LoVo (cell line): ENCODE results near the gene DUSP5.
A peak's percentile ranks its signal among the peaks of the same experiment; 100 is the strongest.
"Not testable (repeated sequence)": the region's sequence is repeated elsewhere in the genome, so short reads cannot be mapped to it uniquely, and the experiment has no call there.

ENCODE experiments used
- DNase-seq: peaks from one replicate; pipeline ENCODE4 v3.0.0-alpha.2; 2016; ENCODE audit warnings: low spot score

DUSP5 gene

GRCh38 chr10:110522365-110522988 is 24.8 kb downstream of the DUSP5 start:
- DNase-seq = peak; percentile 71

DNA sequence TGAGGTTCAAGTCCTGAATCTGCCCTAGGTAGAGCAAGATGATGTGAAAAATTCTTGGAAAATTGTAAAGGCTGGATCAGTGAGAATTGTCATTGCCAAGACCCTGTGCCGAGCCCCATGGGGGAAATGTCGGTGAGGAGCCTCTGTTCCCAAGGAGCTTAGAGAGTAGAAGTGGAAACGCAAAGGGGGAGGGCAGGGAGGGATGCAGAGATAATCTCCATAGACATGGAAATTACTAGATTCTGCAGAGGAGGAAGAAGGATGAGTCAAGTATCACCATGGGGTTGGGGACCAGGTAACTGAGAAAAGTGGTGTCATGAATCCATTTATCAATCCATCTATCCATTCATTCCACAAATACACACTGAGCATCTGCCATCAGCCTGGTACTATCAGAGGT is 26.0 kb downstream of the DUSP5 start:
- DNase-seq = no peak

GRCh38 chr10:110524179-110524858 is 26.6 kb downstream of the DUSP5 start:
- no peak for DNase-seq

GRCh38 chr10:110524859-110525232 is 27.1 kb downstream of the DUSP5 start:
- no peak for DNase-seq

DNA sequence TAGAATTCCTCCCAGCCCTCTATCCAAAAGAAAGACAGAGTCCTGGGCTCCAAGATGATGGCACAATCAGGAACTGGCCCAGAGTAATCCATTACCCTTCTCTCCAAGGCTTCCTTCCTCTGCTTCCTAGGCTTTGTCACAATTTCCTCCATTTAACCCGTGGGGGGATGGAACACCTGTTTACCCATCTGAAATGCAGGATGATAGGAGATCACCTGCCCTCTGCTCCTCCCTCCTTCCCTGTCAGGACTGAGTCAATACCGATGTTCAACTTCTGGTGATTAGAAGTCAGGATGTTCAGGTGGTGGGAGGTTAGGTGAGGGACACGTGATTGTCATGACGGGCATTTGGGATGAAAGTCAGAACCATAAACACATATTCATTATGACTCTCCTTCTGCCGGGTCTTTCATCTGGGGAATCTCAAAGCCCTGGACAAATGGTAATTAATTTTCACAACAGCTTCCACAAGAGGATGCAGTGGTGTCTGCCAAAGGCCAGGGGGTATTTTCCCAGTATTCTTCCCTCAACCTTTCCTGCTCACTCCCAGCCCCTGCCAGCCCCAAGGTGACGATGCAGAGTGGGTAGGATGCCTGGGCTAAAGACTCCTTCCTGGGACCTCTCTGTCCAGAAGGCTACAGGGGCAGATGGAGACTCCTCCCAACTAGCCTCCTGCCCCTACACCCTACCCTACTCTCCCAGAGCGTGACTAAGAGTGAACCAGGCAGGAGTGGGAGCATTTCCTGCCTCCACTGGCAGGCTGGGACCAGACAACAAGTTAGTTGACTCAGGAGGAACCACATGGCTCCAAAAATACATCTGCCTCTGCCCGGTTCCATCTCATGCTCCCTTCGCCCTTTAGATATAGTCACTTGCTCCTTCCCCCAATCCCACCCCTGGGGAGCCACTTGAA is 27.9 kb downstream of the DUSP5 start:
- DNase-seq = no peak

GRCh38 chr10:110527731-110528171 is 30.0 kb downstream of the DUSP5 start:
- DNase-seq = no peak

GRCh38 chr10:110528224-110528996 is 30.7 kb downstream of the DUSP5 start:
- no peak for DNase-seq

DNA sequence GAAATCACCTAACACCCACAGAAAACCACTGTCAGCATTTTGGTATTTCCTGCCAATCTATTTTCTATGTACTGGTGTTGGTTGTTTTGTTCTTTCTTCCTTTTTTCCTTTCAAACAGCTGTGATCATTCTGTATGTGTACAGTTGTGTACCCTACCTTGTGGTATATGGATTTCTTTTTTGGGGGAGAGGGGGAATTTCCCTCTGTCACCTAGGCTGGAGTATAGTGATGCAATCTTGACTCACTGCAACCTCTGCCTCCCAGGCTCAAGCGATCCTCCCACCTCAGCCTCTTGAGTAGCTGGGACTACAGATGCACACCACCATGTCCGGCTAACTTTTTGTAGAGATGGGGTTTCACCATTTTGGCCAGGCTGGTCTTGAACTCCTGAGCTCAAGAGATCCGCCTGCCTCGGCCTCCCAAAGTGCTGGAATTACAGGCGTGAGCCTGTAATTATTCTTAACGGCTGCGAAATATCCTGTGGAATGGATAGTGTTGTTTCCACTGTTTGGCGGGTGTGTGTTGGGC is 31.4 kb downstream of the DUSP5 start:
- DNase-seq = not testable (repeated sequence)

GRCh38 chr10:110529596-110530011 is 31.9 kb downstream of the DUSP5 start:
- no peak for DNase-seq

- peak; percentile 70 for DNase-seq
Observed at GRCh38 chr10:110530131-110530831, 32.6 kb downstream of the DUSP5 start.

DNA sequence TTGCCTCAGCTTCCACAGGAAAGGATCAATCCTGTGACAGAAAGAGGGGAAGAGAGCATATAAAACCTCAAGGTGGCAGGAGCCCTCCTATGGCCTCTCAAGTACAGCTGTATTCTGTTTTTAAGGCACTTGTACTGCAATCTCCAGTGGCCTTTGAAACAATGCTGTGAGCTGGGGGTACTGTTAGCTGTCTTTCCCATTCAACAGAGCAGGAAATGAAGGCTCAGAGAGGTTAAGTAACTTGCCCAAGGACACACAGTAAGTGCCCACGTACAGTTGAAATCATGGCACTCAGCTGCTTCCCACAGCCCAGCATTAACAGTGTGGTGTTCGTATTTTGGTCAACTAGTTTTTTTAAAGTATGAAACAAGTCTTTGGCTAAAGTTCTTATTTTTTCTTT is 34.0 kb downstream of the DUSP5 start:
- no peak for DNase-seq

DNA sequence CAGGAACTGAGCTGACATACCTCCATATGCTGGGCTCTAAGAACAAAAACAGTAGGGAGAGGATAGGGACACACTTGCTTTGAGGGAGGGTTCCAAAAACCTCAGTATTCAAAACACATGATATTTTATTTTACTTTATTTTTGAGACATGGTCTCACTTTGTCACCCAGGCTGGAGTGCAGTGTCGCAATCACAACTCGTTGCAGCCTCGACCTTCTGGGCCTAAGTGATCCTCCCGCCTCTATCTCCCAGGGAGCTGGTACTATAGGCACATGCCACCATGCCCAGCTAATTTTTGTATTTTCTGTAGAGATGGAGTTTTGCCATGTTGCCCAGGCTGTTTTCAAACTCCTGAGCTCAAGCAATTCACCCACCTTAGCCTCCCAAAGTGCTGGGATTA is 34.9 kb downstream of the DUSP5 start:
- DNase-seq = not testable (repeated sequence)

- no peak for DNase-seq
Observed at GRCh38 chr10:110533149-110533548, 35.4 kb downstream of the DUSP5 start.

DNA sequence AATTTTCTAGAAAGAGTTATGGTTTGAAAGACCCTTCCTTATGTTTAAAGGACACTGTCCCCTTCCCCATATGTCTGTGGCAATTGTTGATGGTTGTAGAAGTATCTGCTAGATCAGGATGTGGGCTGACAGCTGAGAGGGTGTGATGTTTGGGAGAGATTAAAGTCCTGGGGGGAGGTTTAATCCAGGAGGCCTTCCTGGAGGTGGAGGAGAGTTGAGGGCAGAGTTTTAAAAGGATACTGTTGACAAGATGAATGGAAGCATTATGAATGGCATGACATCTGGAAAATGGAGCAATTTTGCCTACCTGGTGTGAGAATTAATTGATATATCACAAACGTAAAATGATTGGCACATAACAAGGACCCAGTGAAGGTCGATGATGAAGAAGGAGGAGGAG is 36.9 kb downstream of the DUSP5 start:
- DNase-seq = no peak

- peak; percentile 25 for DNase-seq
Observed at GRCh38 chr10:110535958-110536891, 38.5 kb downstream of the DUSP5 start.

DNA sequence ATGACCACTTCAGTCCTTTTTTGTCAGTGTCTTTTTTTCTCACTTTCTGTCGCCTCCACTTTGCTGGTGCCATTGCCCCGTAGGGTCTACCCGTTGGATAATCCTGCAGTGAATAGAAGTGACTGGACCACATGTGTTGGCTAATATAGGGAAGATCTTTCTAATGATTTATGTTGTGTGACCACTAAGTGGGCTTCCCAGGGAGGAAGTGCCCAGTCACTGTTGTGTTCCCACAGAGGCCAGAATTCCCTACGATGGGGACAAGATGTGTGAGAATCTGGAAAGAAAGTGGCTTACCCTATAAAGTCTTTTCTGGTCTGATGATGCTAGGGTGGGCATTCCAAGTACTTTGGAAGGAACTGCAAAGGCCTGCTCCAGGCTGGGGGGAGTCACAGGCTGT is 41.4 kb downstream of the DUSP5 start:
- DNase-seq = no peak

DNA sequence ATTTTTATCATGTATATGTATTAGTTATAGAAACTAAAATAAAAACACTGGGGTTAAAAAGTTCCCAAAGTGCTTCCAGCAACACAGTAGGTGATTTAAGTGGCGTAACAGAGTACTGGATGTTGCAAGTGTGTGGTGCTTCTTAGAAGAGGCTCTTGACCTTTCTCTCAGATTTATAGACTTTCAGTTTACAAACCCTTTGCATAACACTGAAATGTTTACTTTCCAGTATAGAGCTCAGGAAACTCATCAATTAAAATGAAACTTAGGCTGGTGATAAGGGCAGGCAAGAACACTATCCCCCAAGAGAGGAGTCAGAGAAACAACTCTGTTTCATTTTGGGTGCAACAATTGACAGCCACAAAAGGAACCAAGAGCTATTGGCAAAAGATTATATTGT is 42.3 kb downstream of the DUSP5 start:
- no peak for DNase-seq

- no peak for DNase-seq
Observed at GRCh38 chr10:110544958-110545537, 47.3 kb downstream of the DUSP5 start.

- no peak for DNase-seq
Observed at GRCh38 chr10:110546077-110546476, 48.4 kb downstream of the DUSP5 start.
